GM19193 (cell line): ENCODE measurements around the gene LRRK1.

Source experiments
- POLR2A ChIP-seq: IDR thresholded peaks from 4 replicates; pipeline ENCODE4 v1.6.1; 2011; ENCODE audit not compliant: insufficient read depth, insufficient read length; ENCODE audit errors: extremely low read depth

LRRK1 gene

DNA sequence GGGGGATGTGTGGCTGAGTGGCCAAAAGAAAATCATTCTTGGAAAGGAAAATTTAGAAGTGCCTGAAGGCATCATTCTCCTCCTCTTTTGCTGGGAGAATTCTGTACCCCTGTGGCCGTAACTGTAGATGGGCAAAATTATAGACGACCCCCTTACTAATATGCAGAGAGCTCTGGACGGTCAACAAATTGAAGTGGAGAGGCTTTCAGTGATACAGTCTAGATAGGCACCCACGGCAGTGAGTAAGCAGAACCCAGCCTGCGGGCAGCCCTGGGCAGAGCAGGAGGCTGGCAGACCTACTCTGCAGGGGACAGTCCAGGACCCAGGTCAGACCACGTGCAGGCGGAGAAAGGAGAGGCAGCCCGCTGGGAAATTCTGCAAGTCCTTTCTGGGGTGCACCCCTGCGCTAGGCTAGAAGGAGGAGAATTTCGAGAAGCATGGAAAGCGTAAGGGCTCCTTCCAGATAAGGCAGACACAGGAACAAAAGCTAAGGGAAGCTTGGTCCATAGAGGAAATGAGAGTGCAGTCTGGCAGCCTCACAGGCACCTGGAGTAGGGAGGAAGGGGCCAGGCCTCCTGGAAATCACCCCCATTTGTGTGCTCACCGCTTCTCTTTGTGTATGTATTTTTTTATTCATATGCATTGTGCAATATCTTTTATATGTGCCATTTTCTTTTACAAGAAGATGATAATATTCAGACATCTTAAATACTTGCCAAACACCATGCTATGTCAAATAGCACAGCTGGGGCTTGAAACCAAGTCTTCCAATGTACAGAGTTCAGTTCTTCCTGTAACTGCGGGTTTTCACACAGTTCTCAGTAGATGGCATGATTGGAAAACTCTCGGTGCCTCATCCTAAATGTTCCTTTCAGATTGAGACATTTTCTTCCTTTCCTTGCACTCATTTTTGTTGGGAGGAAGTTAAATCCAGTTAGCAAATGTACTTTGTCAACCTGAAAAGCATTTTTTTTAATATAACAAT, 40.2 kb downstream of the LRRK1 start:
- no peak for TF ChIP-seq POLR2A

- TF ChIP-seq POLR2A, result no peak
Observed at GRCh38 chr15:100966997-100967396, 47.8 kb downstream of the LRRK1 start.

DNA sequence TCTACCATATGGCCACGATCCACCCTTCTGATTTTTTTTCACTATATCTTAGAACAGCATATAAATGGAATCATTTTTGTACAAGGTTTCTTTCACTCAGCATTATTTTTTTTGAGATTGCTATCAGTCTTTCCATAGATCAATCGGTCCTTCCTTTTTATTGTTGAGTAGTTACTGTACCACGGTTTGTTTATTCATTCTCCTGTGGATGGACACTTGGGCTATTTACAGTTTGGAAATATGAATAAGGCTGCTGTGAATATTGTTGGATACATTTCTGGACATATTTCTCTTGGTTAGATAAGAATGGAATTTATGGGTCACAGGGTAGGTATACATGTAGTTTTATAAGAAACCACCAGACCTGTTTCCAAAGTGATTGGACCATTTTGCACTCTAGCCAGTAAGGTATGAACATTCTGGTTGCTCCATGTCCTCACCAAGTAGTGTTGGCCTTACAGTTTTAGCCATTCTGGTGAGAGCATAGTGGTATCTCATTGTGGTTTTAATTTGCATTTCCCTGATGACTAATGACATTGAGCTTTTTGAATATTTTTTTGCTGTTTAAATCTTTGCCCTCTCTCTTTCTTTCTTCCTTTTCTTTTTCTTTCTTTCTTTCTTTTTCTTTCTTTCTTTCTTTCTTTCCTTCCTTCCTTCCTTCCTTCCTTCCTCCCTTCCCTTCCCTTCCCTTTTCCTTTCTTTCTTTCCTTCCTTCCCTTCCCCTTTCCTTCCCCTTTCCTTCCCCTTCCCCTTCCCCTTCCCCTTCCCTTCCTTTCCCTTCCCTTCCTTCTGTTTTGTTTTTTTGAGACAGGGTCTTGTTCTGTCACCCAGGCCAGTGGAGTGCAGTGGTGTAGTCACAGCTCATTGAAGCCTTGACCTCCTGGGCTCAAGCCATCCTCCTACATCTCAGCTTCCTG, 49.2 kb downstream of the LRRK1 start:
- TF ChIP-seq POLR2A, result no peak

GRCh38 chr15:100972975-100973350, 53.8 kb downstream of the LRRK1 start:
- TF ChIP-seq POLR2A, result no peak

GRCh38 chr15:100973351-100974111, 54.4 kb downstream of the LRRK1 start:
- TF ChIP-seq POLR2A, result no peak

GRCh38 chr15:100975043-100975442, 55.9 kb downstream of the LRRK1 start:
- no peak for TF ChIP-seq POLR2A

GRCh38 chr15:100980410-100981046, 61.4 kb downstream of the LRRK1 start:
- no peak for TF ChIP-seq POLR2A

DNA sequence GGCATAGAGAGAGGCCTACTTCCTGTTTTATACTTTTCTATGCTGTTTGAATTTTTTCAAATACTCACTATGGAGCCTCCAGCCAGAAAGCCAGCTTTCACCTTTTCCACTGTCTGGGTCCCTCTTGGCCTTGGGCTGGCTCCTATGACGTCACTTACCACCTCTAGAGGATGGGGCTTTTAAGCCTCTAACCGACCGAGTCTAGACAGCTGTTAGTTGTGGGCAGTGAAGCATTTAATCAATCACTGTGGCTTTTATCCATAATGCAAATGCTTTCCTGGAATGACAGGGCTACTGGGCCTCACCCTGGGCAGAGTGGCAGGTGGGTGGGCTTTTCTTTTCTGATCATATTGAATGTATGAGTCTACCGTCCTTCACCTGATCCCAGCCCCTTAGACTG, 61.9 kb downstream of the LRRK1 start:
- no peak for TF ChIP-seq POLR2A

- no peak for TF ChIP-seq POLR2A
Observed at GRCh38 chr15:100983221-100983620, 64.1 kb downstream of the LRRK1 start.

DNA sequence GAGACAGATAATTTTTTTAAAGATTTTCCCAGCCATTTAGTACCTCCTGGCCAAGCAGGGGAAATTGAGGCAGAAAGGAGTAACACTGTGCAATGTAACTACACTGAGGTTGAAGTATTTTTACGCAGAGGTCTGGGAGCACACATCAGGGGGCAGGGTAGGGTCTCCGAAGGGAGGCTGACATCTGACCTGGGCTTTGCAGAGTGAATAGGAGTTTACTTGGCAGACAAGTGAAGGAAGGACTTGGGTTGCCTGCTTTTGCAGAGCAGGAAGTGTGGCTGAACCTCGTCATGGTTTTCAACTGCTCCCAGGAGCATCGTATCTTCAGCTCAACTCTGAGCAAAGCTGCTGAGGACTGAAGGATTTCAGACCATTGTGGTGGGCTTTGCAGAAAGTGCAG, 66.2 kb downstream of the LRRK1 start:
- no peak for TF ChIP-seq POLR2A

DNA sequence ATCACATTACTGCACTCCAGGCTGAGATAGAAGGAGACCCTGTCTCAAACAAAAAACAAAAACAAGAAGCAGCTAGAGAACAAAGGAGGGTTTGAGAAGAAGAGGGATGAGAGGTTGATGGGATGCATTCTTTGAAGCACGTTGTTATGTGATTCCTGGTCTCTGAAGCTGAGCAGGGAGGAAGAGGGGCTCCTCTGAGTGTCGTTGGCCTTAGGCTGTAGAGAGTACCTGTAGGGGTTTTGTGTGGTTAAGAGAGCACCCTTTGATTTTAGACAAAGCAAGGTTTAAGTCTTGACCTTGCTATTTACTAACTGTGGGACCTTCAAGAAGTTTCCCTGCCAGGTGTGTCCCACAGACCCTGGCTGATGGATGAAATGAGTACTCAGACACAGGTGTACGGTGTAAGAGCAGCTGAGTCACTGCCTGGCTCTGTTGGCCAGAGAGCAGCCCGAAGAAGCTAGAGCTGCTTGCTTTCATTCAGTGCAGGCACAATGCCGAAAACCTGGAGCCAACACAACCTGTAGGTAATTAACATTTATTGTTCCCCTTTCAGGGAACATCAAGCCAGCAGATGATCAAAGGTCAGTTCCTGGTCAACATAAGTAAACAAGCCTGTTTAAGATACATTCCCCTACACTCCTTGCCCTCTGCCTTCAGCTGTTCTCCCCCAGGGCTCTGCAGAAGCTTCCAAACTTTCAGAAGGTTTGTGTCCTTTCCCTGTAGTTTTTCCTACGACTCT, 67.2 kb downstream of the LRRK1 start:
- no peak for TF ChIP-seq POLR2A

DNA sequence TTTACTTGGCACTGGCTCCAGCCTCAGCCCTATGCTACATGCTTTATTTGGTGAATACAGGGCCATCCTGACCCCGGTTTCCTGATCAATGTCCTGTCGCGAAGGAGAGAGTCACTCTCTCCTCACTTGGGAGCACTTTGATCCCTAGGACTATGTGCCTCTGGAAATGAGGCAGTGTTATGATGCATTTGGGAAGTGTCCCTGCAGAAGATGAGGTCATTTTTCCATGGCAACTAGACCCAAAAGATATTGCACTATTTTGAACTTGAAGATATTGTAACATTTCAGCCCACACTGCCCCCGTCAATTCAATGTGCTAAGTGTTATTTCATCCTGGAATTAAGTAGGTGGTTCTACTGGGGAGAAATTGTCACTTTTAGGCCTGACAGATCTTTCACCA, 68.0 kb downstream of the LRRK1 start:
- no peak for TF ChIP-seq POLR2A

GRCh38 chr15:100988297-100988696, 69.1 kb downstream of the LRRK1 start:
- no peak for TF ChIP-seq POLR2A

- TF ChIP-seq POLR2A, result no peak
Observed at GRCh38 chr15:100988857-100989256, 69.7 kb downstream of the LRRK1 start.
